SU-DHL-6 (cell line): ENCODE data around the gene CHI3L2.

ENCODE experiments used
- H2AFZ ChIP-seq: fragments of 200-600 bp; sonication (generic); 2 replicates; pipeline ENCODE4 v1.6.1; 2014; ENCODE audit warnings: low read depth, mild to moderate bottlenecking, moderate library complexity, mixed read lengths, antibody characterized with exemption, low read length; ENCODE audit not compliant: severe bottlenecking
- H3F3A ChIP-seq: fragments of 200-600 bp; shearing (Covaris generic); 2 replicates; pipeline ENCODE4 v1.6.0; 2016; ENCODE audit warnings: antibody characterized with exemption, mild to moderate bottlenecking; ENCODE audit not compliant: insufficient read depth
- H3K27ac ChIP-seq: fragments of 200-600 bp; sonication (generic); 2 replicates; pipeline ENCODE4 v1.5.1; 2016; ENCODE audit warnings: low read depth, mild to moderate bottlenecking, low read length, moderate library complexity, mixed read lengths
- H3K27me3 ChIP-seq: fragments of 200-600 bp; sonication (generic), shearing (Covaris generic); 2 replicates; pipeline ENCODE4 v1.6.0; 2014; ENCODE audit warnings: mild to moderate bottlenecking, low read length
- H3K36me3 ChIP-seq: fragments of 200-600 bp; sonication (generic); 2 replicates; pipeline ENCODE4 v1.6.1; 2014; ENCODE audit warnings: mild to moderate bottlenecking, low read length, mixed read lengths
- H3K4me2 ChIP-seq: fragments of 300-600, 200-600 bp; shearing (Covaris generic), sonication (generic); 2 replicates; pipeline ENCODE4 v1.6.0; 2014; ENCODE audit warnings: low read length, low read depth, mild to moderate bottlenecking; ENCODE audit not compliant: poor library complexity, severe bottlenecking
- H3K4me3 ChIP-seq: fragments of 200-600 bp; sonication (generic); 2 replicates; pipeline ENCODE4 v1.5.1; 2014; ENCODE audit warnings: antibody characterized with exemption, low read length, mild to moderate bottlenecking, mixed read lengths; ENCODE audit not compliant: insufficient read depth, poor library complexity, severe bottlenecking
- H3K79me2 ChIP-seq: fragments of 200-600 bp; sonication (generic); 2 replicates; pipeline ENCODE4 v1.6.1; 2014; ENCODE audit warnings: mild to moderate bottlenecking, low read length, moderate library complexity; ENCODE audit not compliant: insufficient read depth
- H3K9ac ChIP-seq: fragments of 200-600 bp; sonication (generic); 2 replicates; pipeline ENCODE4 v1.7.0; 2014; ENCODE audit warnings: mild to moderate bottlenecking, low read length
- H3K9me2 ChIP-seq: fragments of 200-600 bp; sonication (generic); replicated peaks from 2 replicates; pipeline ENCODE4 v1.6.1; 2014; ENCODE audit warnings: low read length; ENCODE audit not compliant: insufficient read depth
- H3K9me3 ChIP-seq: fragments of 200-600 bp; sonication (generic); 2 replicates; pipeline ENCODE4 v1.6.1; 2014; ENCODE audit warnings: low read length, mixed read lengths; ENCODE audit not compliant: insufficient read depth
- H4K20me1 ChIP-seq: fragments of 200-600 bp; sonication (generic); 2 replicates; pipeline ENCODE4 v1.6.1; 2014; ENCODE audit warnings: low read depth, mild to moderate bottlenecking, antibody characterized with exemption, low read length, moderate library complexity, mixed read lengths
- CTCF ChIP-seq: fragments of 200-600 bp; sonication (generic); IDR thresholded peaks from one replicate; pipeline ENCODE4 v1.5.1; 2017; ENCODE audit warnings: antibody characterized with exemption, mild to moderate bottlenecking, low read length, moderate library complexity; ENCODE audit not compliant: insufficient read depth, poor library complexity, severe bottlenecking
- EZH2phosphoT487 ChIP-seq: fragments of 200-600 bp; sonication (generic), shearing (Covaris generic); conservative IDR thresholded peaks from 2 replicates; pipeline ENCODE4 v1.6.1; 2018; ENCODE audit warnings: mild to moderate bottlenecking, antibody characterized with exemption, low read length, moderate library complexity, mixed read lengths

Gene CHI3L2

GRCh38 chr1:111183308-111184069 is 44.0 kb upstream of the CHI3L2 start:
- H3K27ac ChIP-seq: peak overlapping the region; percentile 15; the same call in 1 of the 2 replicates
- H3K4me2 ChIP-seq: no peak overlapping the region
- no peak overlapping the region for H3K9ac ChIP-seq

GRCh38 chr1:111184663-111185062 is 42.9 kb upstream of the CHI3L2 start:
- Histone ChIP-seq H3K79me2 (no peaks in the 10 kb centered on the region), H2AFZ (no peak overlapping the region), H3K9me2 (no peaks in the 10 kb centered on the region), H3F3A (peaks cover 35% of the 10 kb centered on the region), H3K27me3 (no peaks in the 10 kb centered on the region), H4K20me1 (no peaks in the 10 kb centered on the region), H3K4me3 (no peak overlapping the region), H3K9ac (no peak overlapping the region), H3K4me2 (no peak overlapping the region), H3K9me3 (no peaks in the 10 kb centered on the region), H3K27ac (no peak overlapping the region), H3K36me3 (peaks cover 56% of the 10 kb centered on the region)
- no peak for TF ChIP-seq CTCF
- no peak for TF ChIP-seq EZH2phosphoT487

More at GRCh38 chr1:111183308-111184069, 44.0 kb upstream of the CHI3L2 start:
- Histone ChIP-seq H3K27me3 (no peaks in the 10 kb centered on the region), H3K36me3 (peaks cover 56% of the 10 kb centered on the region), H3K9me2 (no peaks in the 10 kb centered on the region), H3F3A (peaks cover 29% of the 10 kb centered on the region), H3K79me2 (no peaks in the 10 kb centered on the region), H4K20me1 (no peaks in the 10 kb centered on the region), H2AFZ (no peak overlapping the region), H3K4me3 (no peak overlapping the region), H3K9me3 (no peaks in the 10 kb centered on the region)
- TF ChIP-seq EZH2phosphoT487: no peak
- no peak for TF ChIP-seq CTCF

- Histone ChIP-seq H2AFZ (no peak overlapping the region), H3F3A (0 out of 2 replicates have a peak, but pooled peaks cover 6% of the 10 kb centered on the region), H3K27ac (no peak overlapping the region), H3K9ac (no peak overlapping the region), H4K20me1 (no peaks in the 10 kb centered on the region), H3K9me3 (no peaks in the 10 kb centered on the region), H3K27me3 (no peaks in the 10 kb centered on the region), H3K9me2 (no peaks in the 10 kb centered on the region), H3K36me3 (peaks cover 26% of the 10 kb centered on the region), H3K79me2 (no peaks in the 10 kb centered on the region), H3K4me3 (no peak overlapping the region), H3K4me2 (no peak overlapping the region)
- TF ChIP-seq EZH2phosphoT487 (no peak), CTCF (no peak)
Observed at GRCh38 chr1:111190931-111191451, 36.5 kb upstream of the CHI3L2 start.
